Ovary (tissue), 3 donors: ENCODE measurements around the gene SP6.

ENCODE experiments used
- POLR2A ChIP-seq: fragments of 450-650 bp; IDR thresholded peaks from one replicate; pipeline ENCODE4 v1.6.1; 2017; ENCODE audit warnings: antibody characterized with exemption, mild to moderate bottlenecking, moderate library complexity
- TF ChIP-seq, protein P1 (sequence below), 3 donors: fragments of 450-650 bp in 2 of 3; fragments of 200-600 bp in 1 of 3; IDR thresholded peaks; one replicate each; pipeline versions ENCODE4 v1.5.1 to v1.8.0; 2016 to 2022; ENCODE audit warnings: antibody characterized with exemption in 3 of 3, mild to moderate bottlenecking in 1 of 3
- donor health status: DM: no; HTN: no; CAD: no.

DNA sequence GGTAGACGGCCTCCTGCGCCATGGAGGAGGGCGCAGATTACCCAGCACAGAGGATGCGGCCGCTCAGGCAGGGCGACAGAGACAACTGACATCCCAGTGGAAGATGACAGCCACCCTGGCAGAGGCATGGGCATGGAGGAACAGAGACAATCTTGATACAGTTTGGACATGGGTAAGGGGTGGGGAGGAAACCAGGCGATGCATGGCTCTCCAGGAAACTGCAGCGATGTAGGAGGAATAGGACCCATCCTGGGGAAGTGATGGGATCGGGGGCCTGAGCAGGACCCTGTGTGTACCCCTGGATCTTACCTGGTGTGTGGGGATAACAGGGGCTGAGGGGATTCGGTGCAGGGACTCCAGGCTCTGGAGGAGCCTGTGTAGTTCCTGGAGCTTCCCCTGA, 34.0 kb downstream of the SP6 start:
- TF ChIP-seq, protein P1, sequence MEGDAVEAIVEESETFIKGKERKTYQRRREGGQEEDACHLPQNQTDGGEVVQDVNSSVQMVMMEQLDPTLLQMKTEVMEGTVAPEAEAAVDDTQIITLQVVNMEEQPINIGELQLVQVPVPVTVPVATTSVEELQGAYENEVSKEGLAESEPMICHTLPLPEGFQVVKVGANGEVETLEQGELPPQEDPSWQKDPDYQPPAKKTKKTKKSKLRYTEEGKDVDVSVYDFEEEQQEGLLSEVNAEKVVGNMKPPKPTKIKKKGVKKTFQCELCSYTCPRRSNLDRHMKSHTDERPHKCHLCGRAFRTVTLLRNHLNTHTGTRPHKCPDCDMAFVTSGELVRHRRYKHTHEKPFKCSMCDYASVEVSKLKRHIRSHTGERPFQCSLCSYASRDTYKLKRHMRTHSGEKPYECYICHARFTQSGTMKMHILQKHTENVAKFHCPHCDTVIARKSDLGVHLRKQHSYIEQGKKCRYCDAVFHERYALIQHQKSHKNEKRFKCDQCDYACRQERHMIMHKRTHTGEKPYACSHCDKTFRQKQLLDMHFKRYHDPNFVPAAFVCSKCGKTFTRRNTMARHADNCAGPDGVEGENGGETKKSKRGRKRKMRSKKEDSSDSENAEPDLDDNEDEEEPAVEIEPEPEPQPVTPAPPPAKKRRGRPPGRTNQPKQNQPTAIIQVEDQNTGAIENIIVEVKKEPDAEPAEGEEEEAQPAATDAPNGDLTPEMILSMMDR (IDR thresholded peaks at IDR 0.05): no peak
- TF ChIP-seq POLR2A: no peak
